ENCODE data around the gene LRRFIP2. TPM values are rescaled to one million over a fixed set of nuclear protein-coding genes. Genes with fewer than 3 reads are reported as not detected.

The LRRFIP2 gene
- total RNA-seq, 1 experiment from 2014 or later, result 40.2 TPM

GRCh38 chr3:37118163-37118562, 56.2 kb downstream of the LRRFIP2 start:
- H3K79me2 ChIP-seq (ENCODE audit: low read depth), result no peaks in the 10 kb centered on the region
- no peak for DNase-seq
- no peaks in the 10 kb centered on the region for H3K27me3 ChIP-seq (ENCODE audit: insufficient read depth, low read depth)
- no peak overlapping the region for H2AFZ ChIP-seq
- 0 out of 2 replicates have a peak, but pooled peaks cover 7% of the 10 kb centered on the region for H3K4me1 ChIP-seq (replicated peaks; ENCODE audit: insufficient read depth)
- no peaks in the 10 kb centered on the region for H3K36me3 ChIP-seq (ENCODE audit: low read depth)
- CTCF ChIA-PET, result no interaction called here
- no peak for TF ChIP-seq CTCF (conservative IDR thresholded peaks at IDR 0.05)
- TF ChIP-seq EZH2 (IDR thresholded peaks at IDR 0.05; ENCODE audit: low read depth), result no peak
- no peak overlapping the region for H3K4me2 ChIP-seq
- H3K9me2 ChIP-seq (ENCODE audit: insufficient read depth), result no peaks in the 10 kb centered on the region
- no peaks in the 10 kb centered on the region for H3F3A ChIP-seq (ENCODE audit: insufficient read depth, low read depth)
- POLR2A ChIA-PET (ENCODE audit: unreplicated experiment), result no interaction called here
- no peaks in the 10 kb centered on the region for H3K9me3 ChIP-seq (ENCODE audit: insufficient read depth, low read depth)
- no TSS peak for BruUV-seq (replicated peaks)
- H3K27ac ChIP-seq, result no peak overlapping the region
- no peak overlapping the region for H3K4me3 ChIP-seq
- no peaks in the 10 kb centered on the region for H4K20me1 ChIP-seq (ENCODE audit: insufficient read depth)
- intact Hi-C loops (cut with micrococcal nuclease; ENCODE audit: unreplicated experiment), result no loop called here

- CTCF ChIA-PET, result no interaction called here
- Histone ChIP-seq H3F3A (ENCODE audit: insufficient read depth, low read depth) (no peaks in the 10 kb centered on the region), H3K4me3 (no peak overlapping the region), H3K9me3 (ENCODE audit: insufficient read depth, low read depth) (no peaks in the 10 kb centered on the region), H3K9me2 (ENCODE audit: insufficient read depth) (no peaks in the 10 kb centered on the region), H3K36me3 (ENCODE audit: low read depth) (no peaks in the 10 kb centered on the region), H4K20me1 (ENCODE audit: insufficient read depth) (no peaks in the 10 kb centered on the region), H3K4me2 (no peak overlapping the region), H3K79me2 (ENCODE audit: low read depth) (no peaks in the 10 kb centered on the region), H3K4me1 (replicated peaks; ENCODE audit: insufficient read depth) (0 out of 2 replicates have a peak, but pooled peaks cover 7% of the 10 kb centered on the region), H3K27me3 (ENCODE audit: insufficient read depth, low read depth) (no peaks in the 10 kb centered on the region), H2AFZ (no peak overlapping the region), H3K27ac (no peak overlapping the region)
- DNase-seq, result no peak
- TF ChIP-seq CTCF (conservative IDR thresholded peaks at IDR 0.05), result no peak
- TF ChIP-seq EZH2 (IDR thresholded peaks at IDR 0.05; ENCODE audit: low read depth), result no peak
- POLR2A ChIA-PET (ENCODE audit: unreplicated experiment), result no interaction called here
- no TSS peak for BruUV-seq (replicated peaks)
- intact Hi-C loops (cut with micrococcal nuclease; ENCODE audit: unreplicated experiment), result no loop called here
Measured at GRCh38 chr3:37117548-37117947, 56.8 kb downstream of the LRRFIP2 start.

GRCh38 chr3:37116998-37117397, 57.4 kb downstream of the LRRFIP2 start:
- Histone ChIP-seq H3K36me3 (ENCODE audit: low read depth) (no peaks in the 10 kb centered on the region), H3K79me2 (ENCODE audit: low read depth) (no peaks in the 10 kb centered on the region), H3K27ac (no peak overlapping the region), H3K4me2 (no peak overlapping the region), H3K9me2 (ENCODE audit: insufficient read depth) (no peaks in the 10 kb centered on the region), H2AFZ (no peak overlapping the region), H4K20me1 (ENCODE audit: insufficient read depth) (no peaks in the 10 kb centered on the region), H3K4me1 (replicated peaks; ENCODE audit: insufficient read depth) (0 out of 2 replicates have a peak, but pooled peaks cover 7% of the 10 kb centered on the region), H3K27me3 (ENCODE audit: insufficient read depth, low read depth) (no peaks in the 10 kb centered on the region), H3K9me3 (ENCODE audit: insufficient read depth, low read depth) (no peaks in the 10 kb centered on the region), H3F3A (ENCODE audit: insufficient read depth, low read depth) (no peaks in the 10 kb centered on the region), H3K4me3 (no peak overlapping the region)
- BruUV-seq (replicated peaks), result no TSS peak
- no peak for DNase-seq
- CTCF ChIA-PET, result no interaction called here
- POLR2A ChIA-PET (ENCODE audit: unreplicated experiment), result no interaction called here
- TF ChIP-seq CTCF (conservative IDR thresholded peaks at IDR 0.05) (no peak), EZH2 (IDR thresholded peaks at IDR 0.05; ENCODE audit: low read depth) (no peak)
- intact Hi-C loops (cut with micrococcal nuclease; ENCODE audit: unreplicated experiment), result no loop called here

Data from PC-9 (cell line).